GM23338 (cell line): ENCODE data around the gene IFNG. TPM values are rescaled to one million over a fixed set of nuclear protein-coding genes. Genes with fewer than 3 reads are reported as not detected.

Source experiments
- ATAC-seq: fragments of 200-7000 bp; cut with Tn5 transposase; 3 replicates; pipeline ENCODE4 v1.9.1; 2020
- DNase-seq: peaks from one replicate; pipeline ENCODE4 v3.0.0-alpha.2; 2015; ENCODE audit warnings: low spot score
- H2AFZ ChIP-seq: fragments of 200-600 bp; sonication (generic); 2 replicates; pipeline ENCODE4 v1.8.0; 2016; ENCODE audit warnings: antibody characterized with exemption, mild to moderate bottlenecking, moderate library complexity
- H3F3A ChIP-seq: fragments of 200-600 bp; sonication (generic); replicated peaks from 2 replicates; pipeline ENCODE4 v1.8.0; 2017; ENCODE audit warnings: antibody characterized with exemption, mixed run types, low read depth
- H3K27ac ChIP-seq: fragments of 200-600 bp; sonication (generic); 2 replicates; pipeline ENCODE4 v1.6.1; 2016; ENCODE audit warnings: low read depth
- H3K27me3 ChIP-seq: fragments of 200-600 bp; sonication (generic); 2 replicates; pipeline ENCODE4 v1.8.0; 2016; ENCODE audit warnings: mild to moderate bottlenecking, mixed run types, moderate library complexity; ENCODE audit not compliant: insufficient read depth
- H3K36me3 ChIP-seq: fragments of 200-600 bp; sonication (generic); 2 replicates; pipeline ENCODE4 v1.8.0; 2016; ENCODE audit warnings: mild to moderate bottlenecking; ENCODE audit not compliant: insufficient read depth
- H3K4me1 ChIP-seq: fragments of 200-600 bp; sonication (generic); 2 replicates; pipeline ENCODE4 v1.8.0; 2016; ENCODE audit warnings: mild to moderate bottlenecking, moderate library complexity; ENCODE audit not compliant: insufficient read depth
- H3K4me2 ChIP-seq: fragments of 200-600 bp; sonication (generic); 2 replicates; pipeline ENCODE4 v1.7.1; 2017; ENCODE audit warnings: mixed run types
- H3K4me3 ChIP-seq: fragments of 200-600 bp; sonication (generic); 2 replicates; pipeline ENCODE4 v1.6.1; 2016; ENCODE audit warnings: mixed run types
- H3K79me2 ChIP-seq: fragments of 200-600 bp; sonication (generic); replicated peaks from 2 replicates; pipeline ENCODE4 v1.8.0; 2017; ENCODE audit warnings: mild to moderate bottlenecking; ENCODE audit not compliant: insufficient read depth
- H3K9me2 ChIP-seq: fragments of 200-600 bp; sonication (generic); 2 replicates; pipeline ENCODE4 v1.8.0; 2017; ENCODE audit not compliant: insufficient read depth
- H4K20me1 ChIP-seq: fragments of 200-600 bp; sonication (generic); replicated peaks from 2 replicates; pipeline ENCODE4 v1.8.0; 2017; ENCODE audit warnings: mild to moderate bottlenecking; ENCODE audit not compliant: insufficient read depth
- H3K27ac Mint-ChIP-seq: 2 replicates; pipeline ENCODE4 v1.8.0; 2020; ENCODE audit warnings: inconsistent platforms, mild to moderate bottlenecking, moderate library complexity, mixed read lengths
- H3K27me3 Mint-ChIP-seq: 3 replicates; pipeline ENCODE4 v1.8.0; 2022; ENCODE audit warnings: low read depth, mild to moderate bottlenecking, moderate library complexity, mixed read lengths, inconsistent platforms; ENCODE audit not compliant: insufficient read depth, poor library complexity
- H3K36me3 Mint-ChIP-seq: 3 replicates; pipeline ENCODE4 v1.8.0; 2021; ENCODE audit warnings: low read depth, mild to moderate bottlenecking, inconsistent platforms, moderate library complexity, mixed read lengths
- H3K4me1 Mint-ChIP-seq: 3 replicates; pipeline ENCODE4 v1.8.0; 2020; ENCODE audit warnings: mild to moderate bottlenecking, inconsistent platforms, mixed read lengths
- H3K4me3 Mint-ChIP-seq: 3 replicates; pipeline ENCODE4 v1.8.0; 2021; ENCODE audit warnings: moderate library complexity, mild to moderate bottlenecking, inconsistent platforms, mixed read lengths
- H3K9me3 Mint-ChIP-seq: 3 replicates; pipeline ENCODE4 v1.8.0; 2020; ENCODE audit warnings: moderate library complexity, mild to moderate bottlenecking, inconsistent platforms, mixed read lengths
- CREB1 ChIP-seq: fragments of 250-450 bp; sonication (Bioruptor Pico); IDR thresholded peaks from 2 replicates; pipeline ENCODE4 v1.5.0; 2020; ENCODE audit warnings: low read depth, mild to moderate bottlenecking, moderate library complexity
- EZH2 ChIP-seq: fragments of 200-600 bp; sonication (generic); IDR thresholded peaks from one replicate; pipeline ENCODE4 v1.8.0; 2017; ENCODE audit warnings: antibody characterized with exemption, mild to moderate bottlenecking, low read depth; ENCODE audit not compliant: unreplicated experiment
- NANOG ChIP-seq: IDR thresholded peaks from 2 replicates; pipeline ENCODE4 v1.6.1; 2016; ENCODE audit warnings: antibody characterized with exemption, borderline replicate concordance
- ZNF331 ChIP-seq: fragments of 250-450 bp; sonication (Bioruptor Pico); IDR thresholded peaks from 2 replicates; pipeline ENCODE4 v1.5.0; 2020; ENCODE audit warnings: low read depth, mild to moderate bottlenecking, moderate library complexity
- polyA plus RNA-seq: library from polyadenylated mRNA; unstranded; fragments of >200 nt; fragmentation: Nextera tagmentation; extraction: Ambion mirVana; gene quantifications from 2 replicates; pipeline ENCODE4 v1.2.1, GENCODE V29; 2016
- total RNA-seq: library from RNA; depleted of rRNA; stranded (reverse); fragments of >200 nt; shearing (Covaris generic); gene quantifications from 2 replicates; pipeline ENCODE4 v1.2.3, GENCODE V29; 2014
- TF ChIP-seq, protein P1 (sequence below): fragments of 250-450 bp; sonication (Bioruptor Pico); IDR thresholded peaks from 2 replicates; pipeline ENCODE4 v1.5.0; 2020; ENCODE audit warnings: mild to moderate bottlenecking, moderate library complexity
- TF ChIP-seq, protein P2 (sequence below): IDR thresholded peaks from one replicate; pipeline ENCODE4 v1.6.1; 2018; ENCODE audit warnings: antibody characterized with exemption; ENCODE audit not compliant: unreplicated experiment

The IFNG gene
- total and polyA plus RNA-seq, 2 experiments from 2014 or later = not detected

DNA sequence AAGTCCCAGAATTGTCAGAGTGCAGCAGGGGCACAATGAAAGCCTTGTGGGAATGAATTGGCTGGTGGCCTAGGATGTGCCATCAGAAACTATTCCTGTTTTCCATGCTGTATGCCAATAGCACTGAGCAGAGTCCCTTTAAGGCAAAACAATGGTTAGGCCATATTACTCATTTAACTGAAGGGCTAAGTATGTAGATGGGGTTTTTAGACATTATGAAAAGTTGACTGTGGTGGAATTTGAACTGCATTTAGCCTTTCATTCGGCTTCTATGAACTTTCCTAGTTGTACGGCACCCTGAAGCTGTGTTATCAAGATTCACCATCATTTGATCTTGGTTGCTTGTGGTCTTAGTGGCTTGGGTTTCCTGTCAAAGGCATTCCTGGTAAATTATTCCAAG lies 41.3 kb upstream of the IFNG start (continued):
- TF ChIP-seq, protein P1, sequence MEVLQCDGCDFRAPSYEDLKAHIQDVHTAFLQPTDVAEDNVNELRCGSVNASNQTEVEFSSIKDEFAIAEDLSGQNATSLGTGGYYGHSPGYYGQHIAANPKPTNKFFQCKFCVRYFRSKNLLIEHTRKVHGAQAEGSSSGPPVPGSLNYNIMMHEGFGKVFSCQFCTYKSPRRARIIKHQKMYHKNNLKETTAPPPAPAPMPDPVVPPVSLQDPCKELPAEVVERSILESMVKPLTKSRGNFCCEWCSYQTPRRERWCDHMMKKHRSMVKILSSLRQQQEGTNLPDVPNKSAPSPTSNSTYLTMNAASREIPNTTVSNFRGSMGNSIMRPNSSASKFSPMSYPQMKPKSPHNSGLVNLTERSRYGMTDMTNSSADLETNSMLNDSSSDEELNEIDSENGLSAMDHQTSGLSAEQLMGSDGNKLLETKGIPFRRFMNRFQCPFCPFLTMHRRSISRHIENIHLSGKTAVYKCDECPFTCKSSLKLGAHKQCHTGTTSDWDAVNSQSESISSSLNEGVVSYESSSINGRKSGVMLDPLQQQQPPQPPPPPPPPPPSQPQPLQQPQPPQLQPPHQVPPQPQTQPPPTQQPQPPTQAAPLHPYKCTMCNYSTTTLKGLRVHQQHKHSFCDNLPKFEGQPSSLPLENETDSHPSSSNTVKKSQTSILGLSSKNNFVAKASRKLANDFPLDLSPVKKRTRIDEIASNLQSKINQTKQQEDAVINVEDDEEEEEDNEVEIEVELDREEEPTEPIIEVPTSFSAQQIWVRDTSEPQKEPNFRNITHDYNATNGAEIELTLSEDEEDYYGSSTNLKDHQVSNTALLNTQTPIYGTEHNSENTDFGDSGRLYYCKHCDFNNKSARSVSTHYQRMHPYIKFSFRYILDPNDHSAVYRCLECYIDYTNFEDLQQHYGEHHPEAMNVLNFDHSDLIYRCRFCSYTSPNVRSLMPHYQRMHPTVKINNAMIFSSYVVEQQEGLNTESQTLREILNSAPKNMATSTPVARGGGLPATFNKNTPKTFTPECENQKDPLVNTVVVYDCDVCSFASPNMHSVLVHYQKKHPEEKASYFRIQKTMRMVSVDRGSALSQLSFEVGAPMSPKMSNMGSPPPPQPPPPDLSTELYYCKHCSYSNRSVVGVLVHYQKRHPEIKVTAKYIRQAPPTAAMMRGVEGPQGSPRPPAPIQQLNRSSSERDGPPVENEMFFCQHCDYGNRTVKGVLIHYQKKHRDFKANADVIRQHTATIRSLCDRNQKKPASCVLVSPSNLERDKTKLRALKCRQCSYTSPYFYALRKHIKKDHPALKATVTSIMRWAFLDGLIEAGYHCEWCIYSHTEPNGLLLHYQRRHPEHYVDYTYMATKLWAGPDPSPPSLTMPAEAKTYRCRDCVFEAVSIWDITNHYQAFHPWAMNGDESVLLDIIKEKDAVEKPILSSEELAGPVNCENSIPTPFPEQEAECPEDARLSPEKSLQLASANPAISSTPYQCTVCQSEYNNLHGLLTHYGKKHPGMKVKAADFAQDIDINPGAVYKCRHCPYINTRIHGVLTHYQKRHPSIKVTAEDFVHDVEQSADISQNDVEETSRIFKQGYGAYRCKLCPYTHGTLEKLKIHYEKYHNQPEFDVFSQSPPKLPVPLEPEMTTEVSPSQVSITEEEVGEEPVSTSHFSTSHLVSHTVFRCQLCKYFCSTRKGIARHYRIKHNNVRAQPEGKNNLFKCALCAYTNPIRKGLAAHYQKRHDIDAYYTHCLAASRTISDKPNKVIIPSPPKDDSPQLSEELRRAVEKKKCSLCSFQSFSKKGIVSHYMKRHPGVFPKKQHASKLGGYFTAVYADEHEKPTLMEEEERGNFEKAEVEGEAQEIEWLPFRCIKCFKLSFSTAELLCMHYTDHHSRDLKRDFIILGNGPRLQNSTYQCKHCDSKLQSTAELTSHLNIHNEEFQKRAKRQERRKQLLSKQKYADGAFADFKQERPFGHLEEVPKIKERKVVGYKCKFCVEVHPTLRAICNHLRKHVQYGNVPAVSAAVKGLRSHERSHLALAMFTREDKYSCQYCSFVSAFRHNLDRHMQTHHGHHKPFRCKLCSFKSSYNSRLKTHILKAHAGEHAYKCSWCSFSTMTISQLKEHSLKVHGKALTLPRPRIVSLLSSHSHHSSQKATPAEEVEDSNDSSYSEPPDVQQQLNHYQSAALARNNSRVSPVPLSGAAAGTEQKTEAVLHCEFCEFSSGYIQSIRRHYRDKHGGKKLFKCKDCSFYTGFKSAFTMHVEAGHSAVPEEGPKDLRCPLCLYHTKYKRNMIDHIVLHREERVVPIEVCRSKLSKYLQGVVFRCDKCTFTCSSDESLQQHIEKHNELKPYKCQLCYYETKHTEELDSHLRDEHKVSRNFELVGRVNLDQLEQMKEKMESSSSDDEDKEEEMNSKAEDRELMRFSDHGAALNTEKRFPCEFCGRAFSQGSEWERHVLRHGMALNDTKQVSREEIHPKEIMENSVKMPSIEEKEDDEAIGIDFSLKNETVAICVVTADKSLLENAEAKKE (CRISPR knock-in tag) = no peak
- TF ChIP-seq ZNF331 = no peak
- no peak for TF ChIP-seq NANOG

DNA sequence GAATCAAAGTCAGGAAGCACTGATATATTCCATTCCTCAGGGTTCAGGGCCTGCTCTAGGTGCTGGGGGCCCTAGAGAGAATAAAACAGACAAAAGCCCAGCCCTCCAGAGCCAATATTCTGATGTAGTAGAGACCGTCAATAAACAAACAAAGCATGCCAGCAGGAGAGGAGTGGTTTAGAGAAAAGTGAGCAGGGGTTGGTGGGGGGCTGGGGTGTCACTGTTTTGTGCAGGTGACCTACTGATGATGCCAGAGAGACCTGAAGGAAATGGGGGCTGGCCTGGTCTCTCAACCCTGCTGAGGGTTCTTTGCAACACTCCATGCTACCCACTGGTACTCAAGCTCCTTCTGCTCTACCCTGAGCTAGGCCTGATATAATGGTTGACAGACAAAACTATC lies 39.6 kb upstream of the IFNG start:
- Histone ChIP-seq H3K27me3 (no peaks in the 10 kb centered on the region), H3K4me3 (no peak overlapping the region), H3K27ac (no peak overlapping the region), H3K79me2 (no peaks in the 10 kb centered on the region), H3K4me1 (peaks cover 11% of the 10 kb centered on the region; the same call in 1 of the 2 replicates), H2AFZ (no peak overlapping the region), H3K9me2 (0 out of 2 replicates have a peak, but pooled peaks cover 3% of the 10 kb centered on the region), H3F3A (no peaks in the 10 kb centered on the region), H4K20me1 (no peaks in the 10 kb centered on the region), H3K4me2 (peak overlapping the region; percentile 55; the same call in 1 of the 2 replicates), H3K36me3 (no peaks in the 10 kb centered on the region)
- H3K4me3 Mint-ChIP-seq = no peak overlapping the region
- ATAC-seq (peak; percentile 64), DNase-seq (peak; percentile 8)
- no peaks in the 10 kb centered on the region for H3K9me3 Mint-ChIP-seq
- H3K4me1 Mint-ChIP-seq = peaks cover 16% of the 10 kb centered on the region
- H3K27ac Mint-ChIP-seq = peak overlapping the region; percentile 36; the same call in 1 of the 2 replicates
- no peaks in the 10 kb centered on the region for H3K36me3 Mint-ChIP-seq
- H3K27me3 Mint-ChIP-seq = peaks cover 2% of the 10 kb centered on the region
- TF ChIP-seq CREB1 (CRISPR knock-in tag) (no peak), EZH2 (no peak)
- TF ChIP-seq, protein P2, sequence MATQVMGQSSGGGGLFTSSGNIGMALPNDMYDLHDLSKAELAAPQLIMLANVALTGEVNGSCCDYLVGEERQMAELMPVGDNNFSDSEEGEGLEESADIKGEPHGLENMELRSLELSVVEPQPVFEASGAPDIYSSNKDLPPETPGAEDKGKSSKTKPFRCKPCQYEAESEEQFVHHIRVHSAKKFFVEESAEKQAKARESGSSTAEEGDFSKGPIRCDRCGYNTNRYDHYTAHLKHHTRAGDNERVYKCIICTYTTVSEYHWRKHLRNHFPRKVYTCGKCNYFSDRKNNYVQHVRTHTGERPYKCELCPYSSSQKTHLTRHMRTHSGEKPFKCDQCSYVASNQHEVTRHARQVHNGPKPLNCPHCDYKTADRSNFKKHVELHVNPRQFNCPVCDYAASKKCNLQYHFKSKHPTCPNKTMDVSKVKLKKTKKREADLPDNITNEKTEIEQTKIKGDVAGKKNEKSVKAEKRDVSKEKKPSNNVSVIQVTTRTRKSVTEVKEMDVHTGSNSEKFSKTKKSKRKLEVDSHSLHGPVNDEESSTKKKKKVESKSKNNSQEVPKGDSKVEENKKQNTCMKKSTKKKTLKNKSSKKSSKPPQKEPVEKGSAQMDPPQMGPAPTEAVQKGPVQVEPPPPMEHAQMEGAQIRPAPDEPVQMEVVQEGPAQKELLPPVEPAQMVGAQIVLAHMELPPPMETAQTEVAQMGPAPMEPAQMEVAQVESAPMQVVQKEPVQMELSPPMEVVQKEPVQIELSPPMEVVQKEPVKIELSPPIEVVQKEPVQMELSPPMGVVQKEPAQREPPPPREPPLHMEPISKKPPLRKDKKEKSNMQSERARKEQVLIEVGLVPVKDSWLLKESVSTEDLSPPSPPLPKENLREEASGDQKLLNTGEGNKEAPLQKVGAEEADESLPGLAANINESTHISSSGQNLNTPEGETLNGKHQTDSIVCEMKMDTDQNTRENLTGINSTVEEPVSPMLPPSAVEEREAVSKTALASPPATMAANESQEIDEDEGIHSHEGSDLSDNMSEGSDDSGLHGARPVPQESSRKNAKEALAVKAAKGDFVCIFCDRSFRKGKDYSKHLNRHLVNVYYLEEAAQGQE = no peak
